Stimulated activated CD8-positive, alpha-beta memory T cell treated with anti-CD3 and anti-CD28 coated beads, Interleukin-2, amount 100 ng/mL, for 1 hour (primary cell): ENCODE measurements around the gene RNF167.

Source experiments
- DNase-seq, 2 donors: peaks; one replicate each; pipeline ENCODE4 v3.0.0-alpha.2; 2020; ENCODE audit warnings: low read depth in 2 of 2

The RNF167 gene

GRCh38 chr17:4953451-4953961 lies 13.4 kb downstream of the RNF167 start:
- DNase-seq = no peak

GRCh38 chr17:4955091-4955490 lies 15.0 kb downstream of the RNF167 start:
- DNase-seq = no peak

GRCh38 chr17:4956493-4957061 lies 16.5 kb downstream of the RNF167 start:
- peak in 1 of 2 donors; percentile 30 for DNase-seq

DNA sequence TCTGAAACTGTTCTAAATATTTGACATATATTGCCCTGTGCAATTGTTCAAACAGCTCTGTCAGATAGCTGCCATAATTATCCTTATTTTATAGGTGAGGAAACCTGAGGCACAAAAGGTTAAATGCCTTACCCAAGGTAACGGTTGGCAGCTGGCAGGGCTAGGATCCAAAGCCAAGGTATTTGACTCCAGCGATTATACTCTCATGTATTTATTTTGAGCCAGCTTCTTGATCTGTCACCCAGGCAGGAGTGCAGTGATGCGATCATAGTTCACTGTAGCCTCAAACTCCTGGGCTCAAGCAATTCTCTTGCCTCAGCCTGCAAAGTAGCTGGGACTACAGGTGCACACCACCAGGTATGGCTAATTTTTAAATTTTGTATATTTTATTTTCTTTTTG lies 18.0 kb downstream of the RNF167 start:
- no peak for DNase-seq

- DNase-seq = no peak
Measured at GRCh38 chr17:4959261-4959965, 19.3 kb downstream of the RNF167 start.

- DNase-seq = no peak
Measured at GRCh38 chr17:4960279-4960922, 20.3 kb downstream of the RNF167 start.

DNA sequence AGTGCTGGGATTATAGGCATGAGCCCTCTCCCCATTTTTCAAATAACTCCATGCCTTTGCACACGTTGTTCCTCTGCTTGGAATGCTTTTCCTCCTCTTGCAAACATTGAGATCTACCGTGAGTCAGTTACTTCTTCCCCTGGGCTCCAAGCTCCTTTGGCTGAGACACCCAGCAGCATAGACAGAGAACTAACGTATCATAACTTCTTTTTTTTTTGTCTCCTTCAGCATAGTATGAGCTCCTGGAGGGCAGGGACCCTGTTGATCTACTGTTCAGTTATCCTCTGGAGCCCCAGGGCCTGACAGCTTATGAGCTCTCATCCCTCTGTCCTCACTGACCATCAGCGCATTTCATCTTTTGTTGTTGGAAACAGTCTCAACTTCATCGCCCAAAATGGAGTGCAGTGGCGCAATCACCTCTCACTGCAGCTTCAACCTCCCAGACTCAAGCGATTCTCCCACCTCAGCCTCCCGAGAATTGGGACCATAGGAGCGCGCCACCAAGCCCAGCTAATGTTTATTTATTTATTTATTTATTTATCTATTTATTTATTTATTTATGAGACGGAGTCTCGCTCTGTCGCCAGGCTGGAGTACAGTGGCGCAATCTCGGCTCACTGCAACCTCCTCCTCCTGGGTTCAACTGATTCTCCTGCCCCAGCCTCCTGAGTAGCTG lies 25.4 kb downstream of the RNF167 start:
- no peak for DNase-seq

GRCh38 chr17:4966844-4967538 lies 26.9 kb downstream of the RNF167 start:
- peak; percentile 87 to 89 for DNase-seq

DNA sequence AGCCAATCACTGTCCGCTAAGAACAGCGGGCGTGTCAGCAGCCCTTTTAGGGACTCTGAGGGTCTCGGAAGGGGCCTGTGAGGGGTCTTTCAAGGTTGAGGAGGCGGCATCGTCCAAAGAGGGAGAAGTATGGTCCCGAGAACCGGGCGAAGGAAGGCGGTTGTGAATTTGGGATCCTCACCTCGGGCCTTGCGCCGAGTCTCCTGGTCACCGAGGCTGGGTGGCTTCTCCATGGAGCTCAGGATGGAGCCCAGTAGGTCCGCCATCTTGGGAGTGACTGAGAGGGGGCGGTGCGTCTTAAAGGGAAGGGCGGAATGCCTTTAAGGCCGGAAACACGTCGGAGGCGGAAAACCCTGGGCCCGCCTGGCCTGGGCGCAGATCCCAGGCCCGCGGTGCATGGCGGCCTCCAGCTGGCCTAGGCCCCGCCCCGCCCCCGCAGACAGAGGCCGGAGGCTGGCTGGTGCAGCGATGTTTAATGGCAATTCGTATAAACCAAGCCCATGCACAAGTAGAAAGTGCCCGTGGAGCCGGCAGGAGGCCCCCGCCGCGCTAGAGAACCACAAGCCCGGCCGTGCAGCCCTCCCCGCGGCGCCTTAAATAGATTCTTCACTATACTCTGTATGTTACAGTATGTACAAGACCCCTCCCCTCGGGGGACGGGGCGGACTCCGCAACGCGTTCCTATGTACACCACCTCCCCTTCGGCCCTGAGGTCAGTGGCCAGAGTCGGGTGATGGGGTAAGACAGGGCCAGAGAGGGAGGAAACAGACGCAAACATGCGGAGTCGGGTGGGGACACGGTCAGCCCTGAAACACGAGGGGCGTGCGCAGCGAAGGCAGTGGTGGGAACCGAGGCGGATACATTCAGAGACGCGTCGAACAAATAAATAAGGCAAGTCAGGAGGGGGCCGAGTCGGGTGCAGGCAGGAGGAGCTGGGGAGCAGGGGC lies 27.7 kb downstream of the RNF167 start, which contains the start of gene SPAG7:
Gene SPAG7, minus strand, starts transcription at position 279 of the 947 bp plus-strand sequence. Its CDS starts 13 bp downstream, at position 266.
- peak; percentile 83 to 87 for DNase-seq

GRCh38 chr17:4968486-4969046 lies 28.5 kb downstream of the RNF167 start:
- DNase-seq = no peak

DNA sequence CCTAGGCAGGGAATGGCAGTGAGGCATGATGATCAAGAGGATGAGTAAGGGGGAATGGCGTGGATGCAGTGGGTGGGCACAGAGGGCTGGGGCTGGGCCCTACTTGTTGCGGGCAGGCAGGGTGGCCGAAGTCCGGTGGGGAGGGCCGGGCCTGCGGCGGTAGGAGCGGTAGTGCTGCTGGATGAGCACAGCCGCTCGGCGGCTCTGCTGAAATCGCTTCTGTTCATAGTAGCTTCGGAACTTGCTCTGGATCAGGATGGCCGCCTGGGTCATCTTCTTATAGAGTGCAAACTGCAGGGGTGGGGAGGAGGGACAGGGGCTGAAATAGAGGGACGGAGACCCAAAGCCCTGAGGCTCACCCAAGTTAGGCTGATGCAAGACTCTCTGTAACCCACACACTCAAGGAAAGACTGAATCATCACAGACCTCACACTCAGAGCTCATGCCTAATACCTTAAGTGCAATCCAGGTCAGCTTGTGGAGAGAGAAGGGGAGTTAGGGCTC lies 29.0 kb downstream of the RNF167 start:
- DNase-seq = no peak

GRCh38 chr17:4969551-4970173 lies 29.6 kb downstream of the RNF167 start:
- no peak for DNase-seq

DNA sequence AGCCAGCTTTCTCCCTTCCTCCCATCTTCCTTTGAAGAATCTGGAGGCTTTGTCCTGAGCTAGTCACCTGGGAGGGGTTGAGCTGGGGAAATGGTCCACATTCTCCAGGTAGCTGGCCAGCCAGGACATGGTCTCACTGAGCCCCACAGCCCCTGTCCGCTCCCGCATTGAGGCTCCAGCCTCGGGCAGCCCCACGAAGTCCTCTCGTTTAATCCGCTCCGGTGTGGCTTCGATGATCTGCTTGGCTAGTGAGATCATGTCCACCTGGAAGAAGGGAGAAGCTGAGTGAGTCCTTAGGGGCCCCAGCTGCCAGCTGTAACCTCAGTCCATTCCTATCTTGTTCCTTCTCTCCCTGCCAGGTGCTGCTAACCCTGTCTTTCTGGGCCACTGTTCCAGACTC lies 30.2 kb downstream of the RNF167 start:
- DNase-seq = no peak

- DNase-seq = no peak
Measured at GRCh38 chr17:4971826-4972225, 31.8 kb downstream of the RNF167 start.

DNA sequence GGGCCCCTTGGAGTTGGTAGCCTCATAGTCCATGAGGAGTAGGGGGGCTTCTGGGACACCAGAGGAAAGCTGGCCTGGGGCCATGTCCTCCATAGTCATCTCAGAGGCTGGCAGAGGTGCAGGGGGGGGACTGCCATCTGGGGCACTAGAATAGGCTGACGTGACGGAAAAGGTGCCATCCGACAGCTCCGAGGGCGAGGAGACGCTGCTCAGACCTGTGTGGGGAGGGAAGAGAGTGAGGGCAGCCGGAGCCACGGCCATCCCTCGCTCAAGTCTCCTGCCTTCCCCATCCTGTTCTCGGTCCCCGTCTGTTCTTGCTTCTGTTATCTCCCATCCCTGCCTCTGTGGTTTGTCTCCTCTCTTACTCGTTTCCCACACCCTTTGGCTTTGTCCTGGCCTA lies 32.3 kb downstream of the RNF167 start:
- no peak for DNase-seq

GRCh38 chr17:4972752-4973151 lies 32.7 kb downstream of the RNF167 start:
- no peak for DNase-seq

DNA sequence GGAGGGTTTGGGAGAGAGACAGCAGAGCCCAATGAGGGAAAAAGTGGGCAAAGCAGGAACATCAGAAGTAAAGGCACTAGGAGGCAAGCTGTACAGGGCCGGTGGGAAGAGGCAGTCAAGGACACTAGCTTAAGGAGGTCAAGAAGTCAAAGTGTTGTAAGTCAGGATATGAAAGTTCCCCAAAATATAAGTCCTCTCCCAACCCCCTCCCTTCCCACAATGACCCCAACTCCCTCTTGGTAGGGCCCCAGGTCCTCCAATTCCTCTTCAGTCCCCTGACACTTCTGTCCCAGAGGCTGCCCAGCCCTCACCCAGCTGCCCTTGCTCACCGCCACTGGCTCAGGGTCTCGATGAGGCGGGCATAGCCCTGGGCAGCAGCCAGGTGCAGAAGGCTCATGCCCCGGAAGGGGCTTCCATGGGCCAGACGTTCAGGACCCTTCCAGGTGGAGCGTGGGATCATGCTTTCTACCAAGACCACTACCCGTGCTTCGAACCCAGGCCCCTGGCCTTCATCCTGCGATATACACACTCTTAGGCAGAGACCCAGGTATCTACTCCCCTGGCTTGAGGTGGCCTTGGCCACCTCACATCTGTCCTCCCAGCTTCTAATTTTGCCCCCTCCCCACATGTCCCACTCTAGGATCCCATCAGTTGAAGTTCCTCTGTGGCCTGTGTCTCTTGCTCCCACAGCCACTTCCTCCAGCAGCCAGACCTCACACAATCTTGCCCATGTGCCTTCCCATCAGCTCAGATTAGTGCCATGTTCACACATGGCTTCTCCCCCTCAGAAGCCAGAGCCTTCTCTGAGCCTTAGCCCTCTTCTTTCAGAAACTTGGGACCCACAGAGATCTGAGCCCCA lies 33.4 kb downstream of the RNF167 start:
- DNase-seq = no peak

DNA sequence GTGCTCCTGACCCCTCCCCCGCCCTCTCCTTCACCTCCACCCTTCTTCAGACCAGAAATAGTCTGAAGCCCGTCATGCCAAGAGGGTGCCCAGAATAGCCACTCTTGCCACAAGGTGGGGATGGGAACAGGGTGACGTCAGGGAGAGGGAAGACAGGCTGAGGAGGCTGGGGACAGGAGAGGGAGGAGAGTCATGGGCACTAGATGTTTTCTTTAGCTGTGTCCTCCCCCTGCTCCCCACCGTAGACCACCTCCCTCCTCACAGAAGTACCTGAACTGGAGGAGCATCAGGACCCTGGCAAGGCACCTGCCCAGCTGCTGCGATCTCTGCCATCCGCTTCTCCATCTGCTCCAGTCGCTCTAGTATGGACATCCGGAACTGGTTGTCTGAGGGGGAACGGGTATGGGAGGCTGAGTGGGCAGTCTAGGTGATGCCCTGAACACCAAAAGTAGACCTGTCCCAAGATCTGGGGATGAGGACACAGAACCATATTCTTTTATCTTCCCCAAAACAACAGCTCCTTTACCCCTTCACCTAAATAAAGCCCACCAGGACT lies 34.1 kb downstream of the RNF167 start:
- no peak for DNase-seq
